MM.1S (cell line): Measurements from ENCODE around the gene AP3D1.

ENCODE experiments used
- DNase-seq: peaks from one replicate; pipeline ENCODE4 v3.0.0-alpha.2; 2015
- H2AFZ ChIP-seq: fragments of 300-600 bp; sonication (generic); 2 replicates; pipeline ENCODE4 v1.6.0; 2016; ENCODE audit warnings: antibody characterized with exemption, low read length
- H3F3A ChIP-seq: fragments of 300-600 bp; sonication (generic); 2 replicates; pipeline ENCODE4 v1.6.1; 2016; ENCODE audit warnings: mild to moderate bottlenecking, antibody characterized with exemption, low read length, moderate library complexity, mixed read lengths; ENCODE audit not compliant: insufficient read depth
- H3K27ac ChIP-seq: fragments of 300-600 bp; sonication (generic); 2 replicates; pipeline ENCODE4 v1.5.1; 2016; ENCODE audit warnings: mild to moderate bottlenecking, low read length
- H3K27me3 ChIP-seq: fragments of 300-600 bp; sonication (generic); replicated peaks from 2 replicates; pipeline ENCODE4 v1.6.0; 2016; ENCODE audit warnings: low read length; ENCODE audit not compliant: insufficient read depth
- H3K36me3 ChIP-seq: fragments of 300-600 bp; sonication (generic); replicated peaks from 2 replicates; pipeline ENCODE4 v1.6.1; 2016; ENCODE audit warnings: mild to moderate bottlenecking, low read length, mixed read lengths; ENCODE audit not compliant: insufficient read depth
- H3K4me1 ChIP-seq: fragments of 300-600 bp; sonication (generic); 2 replicates; pipeline ENCODE4 v1.6.1; 2016; ENCODE audit warnings: low read length, mixed read lengths
- H3K4me2 ChIP-seq: fragments of 300-600 bp; sonication (generic); 2 replicates; pipeline ENCODE4 v1.6.0; 2016; ENCODE audit warnings: low read depth, low read length
- H3K4me3 ChIP-seq: fragments of 300-600 bp; sonication (generic); 2 replicates; pipeline ENCODE4 v1.5.1; 2016; ENCODE audit warnings: low read length, mixed read lengths
- H3K79me2 ChIP-seq: fragments of 300-600 bp; sonication (generic); 2 replicates; pipeline ENCODE4 v1.6.1; 2016; ENCODE audit warnings: mixed run types, low read length, mixed read lengths
- H3K9ac ChIP-seq: fragments of 300-600 bp; sonication (generic); 2 replicates; pipeline ENCODE4 v1.6.1; 2016; ENCODE audit warnings: low read length, mixed read lengths
- H3K9me2 ChIP-seq: fragments of 300-600 bp; sonication (generic); replicated peaks from 2 replicates; pipeline ENCODE4 v1.6.1; 2016; ENCODE audit warnings: mild to moderate bottlenecking, low read length, mixed read lengths; ENCODE audit not compliant: insufficient read depth
- H3K9me3 ChIP-seq: fragments of 300-600 bp; sonication (generic); replicated peaks from 2 replicates; pipeline ENCODE4 v1.6.1; 2016; ENCODE audit warnings: mild to moderate bottlenecking, low read length, mixed read lengths; ENCODE audit not compliant: insufficient read depth
- H4K20me1 ChIP-seq: fragments of 300-600 bp; sonication (generic); 2 replicates; pipeline ENCODE4 v1.6.1; 2016; ENCODE audit warnings: mild to moderate bottlenecking, low read length, moderate library complexity, mixed read lengths; ENCODE audit not compliant: insufficient read depth
- EZH2 ChIP-seq: fragments of 300-600 bp; sonication (generic); optimal IDR thresholded peaks from 2 replicates; pipeline ENCODE3; 2017; ENCODE audit warnings: low read depth, mild to moderate bottlenecking, antibody characterized with exemption, low read length, mixed read lengths
- EZH2phosphoT487 ChIP-seq: fragments of 300-600 bp; sonication (generic); IDR thresholded peaks from 2 replicates; pipeline ENCODE4 v1.6.1; 2018; ENCODE audit warnings: antibody characterized with exemption, low read length
- TF ChIP-seq, protein P1 (sequence below): fragments of 300-600 bp; sonication (generic); IDR thresholded peaks from 2 replicates; pipeline ENCODE4 v1.5.1; 2016; ENCODE audit warnings: antibody characterized with exemption, low read length, mixed read lengths

AP3D1 gene

DNA sequence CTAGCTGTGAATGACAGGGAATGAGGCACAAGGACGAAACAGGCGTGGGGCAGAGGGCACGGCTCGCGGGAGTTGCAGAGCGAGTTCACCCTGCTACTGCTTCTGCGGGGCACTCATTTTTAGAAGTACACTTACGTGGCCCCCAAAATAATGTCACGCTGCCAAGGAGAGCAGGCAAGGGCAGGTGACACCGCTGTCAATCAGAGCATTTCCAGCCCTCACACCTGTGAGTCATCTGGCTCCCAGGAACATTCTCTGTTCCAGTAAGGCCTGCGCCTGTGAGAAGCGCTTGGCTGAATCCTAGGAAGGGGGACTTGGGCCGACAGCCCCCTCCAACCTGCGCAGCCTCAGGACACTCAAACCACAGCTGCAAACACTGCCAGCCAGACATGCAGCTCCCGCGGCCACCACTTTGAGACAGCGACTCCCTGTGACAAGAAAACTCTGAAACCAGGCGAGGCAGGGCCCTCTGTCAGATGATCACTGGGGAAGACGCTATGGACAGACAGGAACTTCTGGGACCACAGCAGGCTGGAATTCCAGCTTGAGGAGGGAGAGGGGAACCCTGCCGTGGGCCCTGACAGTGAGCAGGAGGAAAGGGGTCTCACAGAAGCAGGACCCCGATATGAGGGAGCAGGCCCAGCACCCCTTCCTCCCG is 25.1 kb upstream of the AP3D1 start:
- Histone ChIP-seq H3K4me1 (no peaks in the 10 kb centered on the region), H3K36me3 (no peaks in the 10 kb centered on the region), H3F3A (no peaks in the 10 kb centered on the region), H3K9me3 (no peaks in the 10 kb centered on the region), H2AFZ (no peak overlapping the region), H3K27me3 (no peaks in the 10 kb centered on the region), H3K4me3 (no peak overlapping the region), H3K9ac (no peak overlapping the region), H3K79me2 (peaks cover 100% of the 10 kb centered on the region), H3K9me2 (no peaks in the 10 kb centered on the region), H4K20me1 (peaks cover 63% of the 10 kb centered on the region), H3K27ac (no peak overlapping the region), H3K4me2 (no peak overlapping the region)
- no peak for DNase-seq
- TF ChIP-seq EZH2 = no peak
- TF ChIP-seq EZH2phosphoT487 = no peak
- TF ChIP-seq, protein P1, sequence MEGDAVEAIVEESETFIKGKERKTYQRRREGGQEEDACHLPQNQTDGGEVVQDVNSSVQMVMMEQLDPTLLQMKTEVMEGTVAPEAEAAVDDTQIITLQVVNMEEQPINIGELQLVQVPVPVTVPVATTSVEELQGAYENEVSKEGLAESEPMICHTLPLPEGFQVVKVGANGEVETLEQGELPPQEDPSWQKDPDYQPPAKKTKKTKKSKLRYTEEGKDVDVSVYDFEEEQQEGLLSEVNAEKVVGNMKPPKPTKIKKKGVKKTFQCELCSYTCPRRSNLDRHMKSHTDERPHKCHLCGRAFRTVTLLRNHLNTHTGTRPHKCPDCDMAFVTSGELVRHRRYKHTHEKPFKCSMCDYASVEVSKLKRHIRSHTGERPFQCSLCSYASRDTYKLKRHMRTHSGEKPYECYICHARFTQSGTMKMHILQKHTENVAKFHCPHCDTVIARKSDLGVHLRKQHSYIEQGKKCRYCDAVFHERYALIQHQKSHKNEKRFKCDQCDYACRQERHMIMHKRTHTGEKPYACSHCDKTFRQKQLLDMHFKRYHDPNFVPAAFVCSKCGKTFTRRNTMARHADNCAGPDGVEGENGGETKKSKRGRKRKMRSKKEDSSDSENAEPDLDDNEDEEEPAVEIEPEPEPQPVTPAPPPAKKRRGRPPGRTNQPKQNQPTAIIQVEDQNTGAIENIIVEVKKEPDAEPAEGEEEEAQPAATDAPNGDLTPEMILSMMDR = no peak

DNA sequence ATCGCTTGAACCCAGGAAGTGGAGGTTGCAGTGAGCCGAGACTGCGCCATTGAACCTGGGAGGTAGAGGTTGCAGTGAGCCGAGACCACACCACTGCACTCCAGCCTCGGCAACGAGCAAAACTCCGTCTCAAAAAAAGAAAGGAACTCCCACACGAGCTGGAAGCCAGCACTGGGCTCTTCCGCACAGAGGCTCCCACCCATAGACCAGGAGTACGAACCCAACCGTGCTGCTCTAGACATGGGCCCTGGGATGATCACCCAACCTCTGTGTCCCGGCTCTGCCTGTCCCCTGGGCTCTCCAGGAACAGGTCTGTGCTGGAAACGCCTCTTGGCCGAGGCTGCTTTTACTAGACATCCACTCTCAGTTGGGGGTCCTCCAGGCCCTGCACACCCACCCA is 24.4 kb upstream of the AP3D1 start:
- no peak overlapping the region for H3K4me2 ChIP-seq
- DNase-seq = no peak
- H3K27me3 ChIP-seq = no peaks in the 10 kb centered on the region
- no peak overlapping the region for H3K9ac ChIP-seq
- no peaks in the 10 kb centered on the region for H3K9me2 ChIP-seq
- peaks cover 100% of the 10 kb centered on the region for H3K79me2 ChIP-seq
- H3F3A ChIP-seq = no peaks in the 10 kb centered on the region
- TF ChIP-seq, protein P1 = no peak
- TF ChIP-seq EZH2phosphoT487 (no peak), EZH2 (no peak)
- no peaks in the 10 kb centered on the region for H3K36me3 ChIP-seq
- no peaks in the 10 kb centered on the region for H3K9me3 ChIP-seq
- peaks cover 70% of the 10 kb centered on the region for H4K20me1 ChIP-seq
- no peak overlapping the region for H3K4me3 ChIP-seq
- H3K27ac ChIP-seq = no peak overlapping the region
- H3K4me1 ChIP-seq = no peaks in the 10 kb centered on the region
- H2AFZ ChIP-seq = no peak overlapping the region

DNA sequence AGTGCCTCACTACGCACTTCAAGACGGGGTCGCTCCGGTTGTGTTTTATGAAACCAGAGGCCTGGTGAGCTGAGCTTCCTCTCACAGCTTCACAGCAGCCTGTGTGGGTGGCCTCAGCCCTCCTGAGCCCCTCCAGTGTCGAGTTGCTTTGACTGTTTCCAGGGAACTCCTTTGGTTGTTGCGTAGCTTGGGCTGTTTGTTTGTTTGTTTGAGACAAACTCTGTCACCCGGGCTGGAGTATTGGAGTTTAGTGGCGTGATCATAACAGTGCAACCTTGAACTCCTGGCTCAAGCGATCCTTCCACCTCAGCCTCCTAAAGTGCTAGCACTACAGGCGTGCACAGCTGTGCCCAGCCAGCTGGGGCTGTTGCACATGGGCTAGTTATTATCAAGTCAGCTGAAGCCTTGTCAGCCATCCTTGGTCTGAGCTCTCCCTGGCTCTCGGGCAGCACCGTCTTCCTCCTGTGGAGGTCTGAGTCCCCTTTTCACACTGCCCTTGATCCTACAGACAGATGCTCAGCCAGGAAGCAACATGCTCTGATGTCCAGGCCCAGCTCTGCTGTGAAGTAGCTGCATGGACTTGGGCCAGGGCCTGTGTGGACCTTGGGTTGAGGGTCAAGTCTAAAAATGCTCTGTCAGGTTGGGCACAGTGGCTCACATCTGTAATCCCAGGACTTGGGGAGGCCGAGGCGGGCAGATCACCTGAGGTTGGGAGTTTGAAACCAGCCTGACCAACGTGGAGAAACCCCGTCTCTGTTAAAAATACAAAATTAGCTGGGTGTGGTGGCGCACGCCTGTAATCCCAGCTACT is 22.6 kb upstream of the AP3D1 start:
- Histone ChIP-seq H4K20me1 (peaks cover 75% of the 10 kb centered on the region), H2AFZ (no peak overlapping the region), H3K9ac (no peak overlapping the region), H3K4me2 (no peak overlapping the region), H3K9me3 (no peaks in the 10 kb centered on the region), H3K36me3 (no peaks in the 10 kb centered on the region), H3K4me3 (no peak overlapping the region), H3F3A (no peaks in the 10 kb centered on the region), H3K4me1 (no peaks in the 10 kb centered on the region), H3K9me2 (no peaks in the 10 kb centered on the region), H3K27me3 (no peaks in the 10 kb centered on the region), H3K27ac (no peak overlapping the region), H3K79me2 (peaks cover 100% of the 10 kb centered on the region)
- TF ChIP-seq EZH2 (no peak), EZH2phosphoT487 (no peak)
- no peak for DNase-seq
